Neural progenitor cell (in vitro differentiated cells): ENCODE data around the gene UPK3A. TPM values are rescaled to one million over a fixed set of nuclear protein-coding genes. Genes with fewer than 3 reads are reported as not detected.

Experiments used
- DNase-seq: peaks from one replicate; pipeline ENCODE4 v3.0.0-alpha.2; 2016; ENCODE audit warnings: low spot score
- H2AFZ ChIP-seq: fragments of 200-600 bp; sonication (generic); replicated peaks from 2 replicates; pipeline ENCODE4 v1.6.1; 2016; ENCODE audit warnings: antibody characterized with exemption
- H3F3A ChIP-seq: fragments of 200-600 bp; sonication (generic); 2 replicates; pipeline ENCODE4 v1.6.1; 2016; ENCODE audit warnings: antibody characterized with exemption, low read depth
- H3K27ac ChIP-seq: fragments of 200-600 bp; sonication (generic); 2 replicates; pipeline ENCODE4 v1.5.1; 2016; ENCODE audit warnings: mild to moderate bottlenecking
- H3K27me3 ChIP-seq: fragments of 200-600 bp; sonication (generic); 2 replicates; pipeline ENCODE4 v1.6.1; 2016; ENCODE audit warnings: mild to moderate bottlenecking, moderate library complexity
- H3K36me3 ChIP-seq: fragments of 200-600 bp; sonication (generic); 2 replicates; pipeline ENCODE4 v1.5.1; 2016
- H3K4me1 ChIP-seq: fragments of 200-600 bp; sonication (generic); 2 replicates; pipeline ENCODE4 v1.6.1; 2016; ENCODE audit warnings: mixed run types
- H3K4me2 ChIP-seq: fragments of 200-600 bp; sonication (generic); 2 replicates; pipeline ENCODE4 v1.6.1; 2016
- H3K4me3 ChIP-seq: fragments of 200-600 bp; sonication (generic); 2 replicates; pipeline ENCODE4 v1.5.1; 2016
- H3K79me2 ChIP-seq: fragments of 200-600 bp; sonication (generic); 2 replicates; pipeline ENCODE4 v1.6.1; 2016; ENCODE audit warnings: low read depth
- H3K9ac ChIP-seq: fragments of 200-600 bp; sonication (generic); 2 replicates; pipeline ENCODE4 v1.6.1; 2016
- H3K9me3 ChIP-seq: fragments of 200-600 bp; sonication (generic); 2 replicates; pipeline ENCODE4 v1.5.1; 2016; ENCODE audit warnings: low read depth
- H4K20me1 ChIP-seq: fragments of 200-600 bp; sonication (generic); 2 replicates; pipeline ENCODE4 v1.6.1; 2016; ENCODE audit warnings: low read depth
- H3K27ac Mint-ChIP-seq: 3 replicates; pipeline ENCODE4 v1.8.0; 2021; ENCODE audit warnings: mixed read lengths
- H3K27me3 Mint-ChIP-seq: 2 replicates; pipeline ENCODE4 v1.8.0; 2022; ENCODE audit warnings: low read depth, mild to moderate bottlenecking, inconsistent platforms, moderate library complexity, mixed read lengths; ENCODE audit not compliant: insufficient read depth
- H3K36me3 Mint-ChIP-seq: 3 replicates; pipeline ENCODE4 v1.8.0; 2021; ENCODE audit warnings: mixed read lengths
- H3K4me1 Mint-ChIP-seq: 3 replicates; pipeline ENCODE4 v1.8.0; 2021; ENCODE audit warnings: mixed read lengths
- H3K4me3 Mint-ChIP-seq: 3 replicates; pipeline ENCODE4 v1.8.0; 2021; ENCODE audit warnings: mild to moderate bottlenecking, moderate library complexity, mixed read lengths
- H3K9me3 Mint-ChIP-seq: 3 replicates; pipeline ENCODE4 v1.8.0; 2020; ENCODE audit warnings: mixed read lengths
- EZH2 ChIP-seq: fragments of 200-600 bp; sonication (generic); IDR thresholded peaks from 2 replicates; pipeline ENCODE4 v1.6.1; 2017; ENCODE audit warnings: antibody characterized with exemption, mild to moderate bottlenecking, moderate library complexity
- EZH2phosphoT487 ChIP-seq: fragments of 200-600 bp; sonication (generic); IDR thresholded peaks from 2 replicates; pipeline ENCODE4 v1.6.1; 2017; ENCODE audit warnings: antibody characterized with exemption
- total RNA-seq: library from RNA; depleted of rRNA; stranded (reverse); fragments of >200 nt; gene quantifications from 2 replicates; pipeline ENCODE4 v1.2.3, GENCODE V29; 2015; ENCODE audit warnings: low replicate concordance
- TF ChIP-seq, protein P1 (sequence below): fragments of 200-600 bp; sonication (generic); IDR thresholded peaks from 2 replicates; pipeline ENCODE4 v1.5.1; 2017; ENCODE audit warnings: antibody characterized with exemption, mild to moderate bottlenecking

The UPK3A gene
- total RNA-seq, 1 donor from 2014 or later = not detected

DNA sequence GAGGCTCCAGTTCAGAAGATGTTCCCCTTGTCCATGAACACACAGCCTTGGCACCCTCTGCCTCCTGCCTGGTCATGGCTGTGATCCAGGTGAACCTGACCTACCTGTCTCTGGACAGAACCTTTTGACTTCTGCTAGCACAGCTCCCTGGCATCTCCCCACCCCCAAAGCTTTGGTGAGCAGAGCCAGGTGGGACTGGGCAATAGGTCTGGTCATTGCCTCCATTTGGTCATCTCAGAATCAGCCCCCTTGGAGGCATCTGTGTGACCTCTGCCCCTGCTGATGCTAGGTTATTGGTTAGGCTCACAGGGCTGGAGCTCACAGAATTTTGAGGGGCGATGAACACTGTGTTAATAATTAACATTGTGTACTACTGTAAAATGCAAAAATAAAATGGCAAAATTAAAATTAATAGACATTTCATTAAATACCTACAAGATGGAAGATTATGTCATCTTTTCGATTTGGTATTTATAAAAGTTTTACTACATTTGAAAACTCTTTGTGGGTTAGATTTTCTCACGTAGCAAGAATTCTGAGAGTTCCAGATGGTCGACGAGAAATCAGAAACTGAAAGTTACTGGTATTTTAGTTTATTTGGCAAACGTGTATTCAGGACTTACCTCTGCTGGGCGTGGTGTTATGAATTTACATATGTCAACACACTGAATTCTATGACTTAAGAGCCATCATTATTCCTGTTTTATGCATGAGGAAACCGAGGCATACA is 35.8 kb upstream of the UPK3A start:
- no peak for DNase-seq
- TF ChIP-seq EZH2phosphoT487 = no peak
- TF ChIP-seq, protein P1, sequence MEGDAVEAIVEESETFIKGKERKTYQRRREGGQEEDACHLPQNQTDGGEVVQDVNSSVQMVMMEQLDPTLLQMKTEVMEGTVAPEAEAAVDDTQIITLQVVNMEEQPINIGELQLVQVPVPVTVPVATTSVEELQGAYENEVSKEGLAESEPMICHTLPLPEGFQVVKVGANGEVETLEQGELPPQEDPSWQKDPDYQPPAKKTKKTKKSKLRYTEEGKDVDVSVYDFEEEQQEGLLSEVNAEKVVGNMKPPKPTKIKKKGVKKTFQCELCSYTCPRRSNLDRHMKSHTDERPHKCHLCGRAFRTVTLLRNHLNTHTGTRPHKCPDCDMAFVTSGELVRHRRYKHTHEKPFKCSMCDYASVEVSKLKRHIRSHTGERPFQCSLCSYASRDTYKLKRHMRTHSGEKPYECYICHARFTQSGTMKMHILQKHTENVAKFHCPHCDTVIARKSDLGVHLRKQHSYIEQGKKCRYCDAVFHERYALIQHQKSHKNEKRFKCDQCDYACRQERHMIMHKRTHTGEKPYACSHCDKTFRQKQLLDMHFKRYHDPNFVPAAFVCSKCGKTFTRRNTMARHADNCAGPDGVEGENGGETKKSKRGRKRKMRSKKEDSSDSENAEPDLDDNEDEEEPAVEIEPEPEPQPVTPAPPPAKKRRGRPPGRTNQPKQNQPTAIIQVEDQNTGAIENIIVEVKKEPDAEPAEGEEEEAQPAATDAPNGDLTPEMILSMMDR = no peak
- TF ChIP-seq EZH2 = no peak
- Mint-ChIP-seq H3K4me1 (peaks cover 14% of the 10 kb centered on the region), H3K27me3 (no peaks in the 10 kb centered on the region), H3K27ac (no peak overlapping the region), H3K36me3 (no peaks in the 10 kb centered on the region), H3K9me3 (no peaks in the 10 kb centered on the region), H3K4me3 (no peak overlapping the region)
- H4K20me1 ChIP-seq = no peaks in the 10 kb centered on the region
- H3K4me2 ChIP-seq = no peak overlapping the region
- H3K27ac ChIP-seq = no peak overlapping the region
- H3F3A ChIP-seq = no peaks in the 10 kb centered on the region
- H3K4me1 ChIP-seq = no peaks in the 10 kb centered on the region
- no peak overlapping the region for H3K4me3 ChIP-seq
- H3K9ac ChIP-seq = no peak overlapping the region
- no peaks in the 10 kb centered on the region for H3K27me3 ChIP-seq
- no peaks in the 10 kb centered on the region for H3K36me3 ChIP-seq
- H2AFZ ChIP-seq = no peak overlapping the region
- H3K79me2 ChIP-seq = no peaks in the 10 kb centered on the region
- no peaks in the 10 kb centered on the region for H3K9me3 ChIP-seq

DNA sequence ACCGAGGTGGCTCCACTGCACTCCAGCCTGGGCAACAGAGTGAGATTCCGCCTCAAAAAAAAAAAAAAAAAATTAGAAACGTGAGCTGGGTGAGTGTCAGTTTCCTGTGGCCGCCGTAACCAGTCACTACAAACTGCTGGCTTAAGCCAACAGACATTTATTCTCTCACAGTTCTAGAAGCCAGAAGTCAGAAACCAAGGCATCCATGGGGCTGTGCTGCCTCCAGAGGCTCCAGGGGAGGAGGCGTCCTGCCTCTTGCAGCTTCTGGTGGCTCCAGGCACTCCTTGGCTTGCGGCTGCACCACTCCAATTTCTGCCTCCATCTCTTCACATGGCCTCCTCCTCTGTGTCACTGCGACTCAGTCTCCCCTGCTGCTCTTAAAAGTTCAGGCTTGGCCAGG is 32.9 kb upstream of the UPK3A start:
- Histone ChIP-seq H4K20me1 (no peaks in the 10 kb centered on the region), H3K79me2 (no peaks in the 10 kb centered on the region), H3K4me3 (no peak overlapping the region), H3K36me3 (no peaks in the 10 kb centered on the region), H2AFZ (no peak overlapping the region), H3K27ac (no peak overlapping the region), H3F3A (no peaks in the 10 kb centered on the region), H3K9me3 (no peaks in the 10 kb centered on the region), H3K4me1 (no peaks in the 10 kb centered on the region), H3K27me3 (no peaks in the 10 kb centered on the region), H3K9ac (no peak overlapping the region), H3K4me2 (no peak overlapping the region)
- no peaks in the 10 kb centered on the region for H3K9me3 Mint-ChIP-seq
- no peak overlapping the region for H3K27ac Mint-ChIP-seq
- TF ChIP-seq EZH2 = no peak
- TF ChIP-seq EZH2phosphoT487 = no peak
- TF ChIP-seq, protein P1 = no peak
- H3K4me1 Mint-ChIP-seq = peaks cover 10% of the 10 kb centered on the region
- no peaks in the 10 kb centered on the region for H3K27me3 Mint-ChIP-seq
- H3K36me3 Mint-ChIP-seq = no peaks in the 10 kb centered on the region
- H3K4me3 Mint-ChIP-seq = no peak overlapping the region
- DNase-seq = no peak

DNA sequence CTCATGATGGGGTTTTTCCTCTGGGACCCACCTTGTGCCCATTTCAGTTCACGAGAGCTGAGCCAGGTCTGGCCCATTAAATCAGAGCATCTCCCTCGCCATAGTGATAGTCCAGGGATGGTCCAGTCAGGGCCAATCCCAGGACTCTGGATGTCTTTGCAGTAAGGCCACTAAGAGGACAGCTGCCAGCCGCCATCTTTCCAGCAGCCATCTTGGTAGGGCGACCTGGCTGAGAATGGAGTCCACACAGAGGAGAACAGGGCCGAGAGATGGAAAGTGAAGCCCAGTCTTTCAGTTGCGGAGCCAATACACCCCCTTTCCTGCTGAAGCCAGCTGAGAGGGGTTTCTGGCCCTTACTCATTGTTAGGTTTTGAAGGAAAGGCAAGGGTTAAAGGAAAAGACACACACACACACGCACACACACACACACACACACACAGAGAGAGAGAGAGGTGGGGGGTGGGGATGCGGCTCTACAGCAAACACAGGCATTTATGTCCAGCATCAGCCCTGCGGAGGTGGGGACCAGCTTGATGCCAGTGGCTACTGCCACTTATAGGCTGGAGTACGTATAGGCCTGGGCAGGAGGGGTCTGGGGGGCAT is 31.6 kb upstream of the UPK3A start:
- TF ChIP-seq EZH2phosphoT487 = no peak
- no peak overlapping the region for H3K4me3 ChIP-seq
- H4K20me1 ChIP-seq = no peaks in the 10 kb centered on the region
- H3K4me2 ChIP-seq = no peak overlapping the region
- H3F3A ChIP-seq = no peaks in the 10 kb centered on the region
- H2AFZ ChIP-seq = no peak overlapping the region
- H3K27ac Mint-ChIP-seq = no peak overlapping the region
- H3K4me1 ChIP-seq = no peaks in the 10 kb centered on the region
- H3K36me3 ChIP-seq = no peaks in the 10 kb centered on the region
- no peaks in the 10 kb centered on the region for H3K27me3 Mint-ChIP-seq
- H3K4me3 Mint-ChIP-seq = no peak overlapping the region
- H3K27me3 ChIP-seq = no peaks in the 10 kb centered on the region
- H3K9me3 Mint-ChIP-seq = peaks cover 5% of the 10 kb centered on the region
- H3K4me1 Mint-ChIP-seq = peaks cover 9% of the 10 kb centered on the region
- H3K79me2 ChIP-seq = no peaks in the 10 kb centered on the region
- no peak for DNase-seq
- no peak overlapping the region for H3K27ac ChIP-seq
- H3K36me3 Mint-ChIP-seq = peaks cover 2% of the 10 kb centered on the region
- no peaks in the 10 kb centered on the region for H3K9me3 ChIP-seq
- H3K9ac ChIP-seq = no peak overlapping the region

DNA sequence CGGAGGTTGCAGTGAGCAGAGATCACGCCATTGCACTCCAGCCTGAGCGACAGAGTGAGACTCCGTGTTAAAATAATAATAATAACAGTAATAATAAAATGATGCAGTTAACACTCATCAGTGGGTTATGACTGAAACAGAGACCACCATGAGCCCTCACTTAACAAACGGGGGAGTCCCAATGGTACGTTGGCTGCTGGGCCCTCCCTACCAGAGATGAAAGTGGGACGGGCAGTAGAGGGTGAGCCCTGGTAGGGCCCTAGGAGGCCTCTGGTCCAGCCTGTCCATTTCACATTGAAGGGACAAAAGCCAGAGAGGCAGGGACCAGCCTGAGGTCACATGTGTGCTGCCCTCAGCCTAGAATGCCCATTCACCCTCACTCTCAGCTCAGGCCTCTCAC is 30.4 kb upstream of the UPK3A start:
- H3K36me3 Mint-ChIP-seq = peaks cover 2% of the 10 kb centered on the region
- no peak for DNase-seq
- Histone ChIP-seq H3K4me1 (no peaks in the 10 kb centered on the region), H3K36me3 (no peaks in the 10 kb centered on the region), H3K4me3 (no peak overlapping the region), H3K9me3 (no peaks in the 10 kb centered on the region), H3K27me3 (no peaks in the 10 kb centered on the region), H4K20me1 (no peaks in the 10 kb centered on the region), H3K27ac (no peak overlapping the region), H3K9ac (no peak overlapping the region), H3K4me2 (no peak overlapping the region), H3F3A (no peaks in the 10 kb centered on the region), H3K79me2 (no peaks in the 10 kb centered on the region), H2AFZ (no peak overlapping the region)
- H3K27me3 Mint-ChIP-seq = no peaks in the 10 kb centered on the region
- TF ChIP-seq EZH2 = no peak
- no peak for TF ChIP-seq EZH2phosphoT487
- TF ChIP-seq, protein P1 = no peak
- no peak overlapping the region for H3K27ac Mint-ChIP-seq
- H3K9me3 Mint-ChIP-seq = peaks cover 5% of the 10 kb centered on the region
- no peak overlapping the region for H3K4me3 Mint-ChIP-seq
- peaks cover 9% of the 10 kb centered on the region for H3K4me1 Mint-ChIP-seq
